Left cardiac atrium (tissue), 4 donors: ENCODE results near the gene PLA2G2C. TPM values are rescaled to one million over a fixed set of nuclear protein-coding genes. Genes with fewer than 3 reads are reported as not detected.

Experiments
- ATAC-seq, 2 donors: fragments of 200-7000 bp; cut with Tn5 transposase; one replicate each; pipeline ENCODE4 v1.9.1; 2020; ENCODE audit warnings: mild to moderate bottlenecking in 2 of 2, moderate library complexity in 2 of 2
- DNase-seq: peaks from one replicate; pipeline ENCODE4 v3.0.0-alpha.2; 2020
- intact Hi-C, 2 donors: fragments of 100-400 bp; cut with DNase I; formaldehyde crosslinking; loops; one replicate each; pipeline versions ENCODE4 v1.14.1 to v1.15.1; 2022 to 2023
- total RNA-seq, 2 donors: library from RNA; stranded (reverse); fragmentation: NEBNext Ultra II Directional; extraction: Animal tissue kit (Norgen Biotek cat#: 25700); gene quantifications; one replicate each; pipeline ENCODE4 v1.2.1, GENCODE V29; 2021
- donor health status: DM: no; HTN: yes; CAD: no.
- donor health status: DM: no; HTN: yes; CAD: no; lungs with severe emphysema.
- donor health status: DM: yes; HTN: yes; CAD: no.
- donor health status: Dilated cardiomyopathy.

Gene PLA2G2C
- total RNA-seq, 2 donors from 2014 or later = not detected

DNA sequence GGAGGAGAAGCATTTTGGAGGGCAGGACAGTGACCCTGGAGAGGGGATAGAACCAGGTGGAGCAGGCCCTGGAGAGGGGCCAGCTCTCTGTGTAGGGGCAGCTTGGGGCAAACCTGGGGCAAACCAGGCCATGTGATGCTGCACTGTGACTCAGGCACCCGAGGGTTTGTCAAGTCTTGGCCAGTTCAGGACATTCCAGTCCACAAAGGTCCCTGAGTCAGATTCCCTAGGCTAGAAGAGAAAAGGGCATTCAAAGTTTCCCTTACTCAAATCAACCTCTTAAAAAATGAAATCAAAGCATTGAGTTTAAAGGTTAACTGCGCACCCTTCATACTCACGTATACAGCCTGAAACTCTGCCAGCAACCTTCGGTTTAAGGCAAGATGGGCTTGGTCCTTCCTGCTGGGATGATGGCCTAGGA is 25.2 kb upstream of the PLA2G2C start:
- DNase-seq = no peak
- intact Hi-C loops = loop anchor here (5.0 kb wide), 2 partner anchors 216 to 281 kb away; no protein-coding TSS in a partner anchor
- ATAC-seq = no peak

- ATAC-seq (no peak), DNase-seq (no peak)
- intact Hi-C loops = loop anchor here (5.0 kb wide), 2 partner anchors 216 to 281 kb away; no protein-coding TSS in a partner anchor
Measured at GRCh38 chr1:20210736-20211460, 24.6 kb upstream of the PLA2G2C start.

DNA sequence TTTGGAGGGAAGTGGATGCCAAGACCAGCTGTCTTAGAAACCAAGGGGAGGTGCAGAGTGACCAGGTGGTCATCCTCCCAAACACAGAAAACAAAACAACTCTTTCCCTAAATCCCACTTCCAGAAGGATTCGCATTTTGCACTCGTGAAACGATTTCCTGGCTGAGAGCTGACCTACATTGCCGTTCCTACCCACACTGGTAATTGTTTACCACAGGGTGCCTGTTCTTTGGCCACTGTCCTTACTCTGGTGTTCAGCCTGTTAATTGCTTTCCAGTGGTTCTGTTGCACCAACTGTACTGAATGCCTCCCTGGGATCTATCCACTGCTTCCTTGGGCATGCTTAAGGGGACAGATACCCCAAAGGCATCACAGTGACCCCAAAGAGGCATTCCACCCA is 23.2 kb upstream of the PLA2G2C start:
- ATAC-seq (no peak), DNase-seq (no peak)
- intact Hi-C loops = no loop called here

- intact Hi-C loops = no loop called here
- ATAC-seq = no peak
Measured at GRCh38 chr1:20207546-20207945, 21.2 kb upstream of the PLA2G2C start.

GRCh38 chr1:20202166-20202565 is 15.8 kb upstream of the PLA2G2C start:
- DNase-seq (no peak), ATAC-seq (no peak)
- intact Hi-C loops = no loop called here

More at GRCh38 chr1:20207546-20207945, 21.2 kb upstream of the PLA2G2C start:
- DNase-seq = no peak

DNA sequence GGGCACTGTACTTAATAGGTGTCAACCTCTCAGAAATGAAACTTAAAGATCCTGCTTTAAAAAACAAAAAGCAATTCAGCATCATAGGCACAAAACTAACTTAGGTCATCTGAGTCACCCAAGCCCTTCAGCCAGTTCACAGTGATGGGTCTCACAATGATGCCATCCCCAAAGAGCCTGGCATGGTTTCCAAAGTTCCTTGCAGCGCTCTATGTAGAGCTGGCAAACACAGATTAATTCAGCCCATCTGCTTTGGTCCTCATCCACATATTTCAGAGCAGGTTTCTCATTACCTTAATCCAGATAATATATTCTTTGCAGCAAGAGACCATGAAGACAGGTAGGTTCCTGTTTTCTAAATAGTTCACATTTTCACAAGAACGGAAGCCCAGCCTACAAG is 14.6 kb upstream of the PLA2G2C start:
- intact Hi-C loops = no loop called here
- no peak for ATAC-seq

DNA sequence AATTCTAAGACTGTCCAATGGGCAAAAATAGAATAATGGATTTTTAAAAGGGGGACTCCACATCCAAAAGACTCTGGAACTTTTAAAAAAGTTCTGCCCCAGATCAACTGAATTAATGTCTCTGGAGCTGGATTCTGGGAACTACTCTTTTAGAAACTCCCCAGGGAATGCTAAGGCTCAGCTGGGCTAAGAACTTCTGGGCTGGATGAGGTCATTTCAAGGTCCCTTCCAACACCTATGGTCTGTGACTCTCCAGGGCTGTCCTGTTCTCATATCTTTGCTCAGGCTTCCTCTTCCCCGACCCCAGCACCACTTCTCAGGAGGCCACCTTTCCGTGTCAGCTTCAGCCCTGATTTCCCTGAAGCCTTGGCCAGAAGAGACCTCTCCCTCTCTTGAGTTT is 13.5 kb upstream of the PLA2G2C start:
- no peak for ATAC-seq
- no peak for DNase-seq
- intact Hi-C loops = loop anchor here in 1 of 2 donors (10.0 kb wide), 1 partner anchor 95 kb away; no protein-coding TSS in a partner anchor

More for the DNA sequence above, 14.6 kb upstream of the PLA2G2C start:
- DNase-seq = no peak

DNA sequence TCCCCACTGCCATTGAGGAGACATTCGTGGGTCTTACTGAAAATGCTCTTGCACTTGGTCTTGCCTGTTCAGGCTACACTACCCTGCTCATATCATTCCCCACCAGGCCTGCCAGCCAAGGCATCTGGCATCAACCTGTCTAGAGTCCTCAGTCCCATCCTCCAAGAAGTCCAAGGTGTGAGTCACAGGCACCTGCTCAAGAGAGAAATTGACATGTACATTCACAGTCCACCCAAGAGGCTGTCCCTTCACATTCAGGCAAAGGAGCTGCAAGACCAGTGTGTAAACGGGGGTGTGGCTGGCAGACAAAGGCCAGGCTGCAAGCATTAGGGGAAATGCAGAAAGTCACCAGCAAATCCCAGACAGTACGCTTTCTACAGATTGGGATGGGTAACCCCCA is 13.1 kb upstream of the PLA2G2C start:
- intact Hi-C loops = loop anchor here in 1 of 2 donors (10.0 kb wide), 1 partner anchor 95 kb away; no protein-coding TSS in a partner anchor
- no peak for DNase-seq
- ATAC-seq = no peak

- DNase-seq (no peak), ATAC-seq (no peak)
- intact Hi-C loops = loop anchor here in 1 of 2 donors (10.0 kb wide), 1 partner anchor 94 kb away; no protein-coding TSS in a partner anchor
Measured at GRCh38 chr1:20198918-20199317, 12.6 kb upstream of the PLA2G2C start.

GRCh38 chr1:20198296-20198695 is 12.0 kb upstream of the PLA2G2C start:
- intact Hi-C loops = loop anchor here in 1 of 2 donors (10.0 kb wide), 1 partner anchor 93 kb away; no protein-coding TSS in a partner anchor
- no peak for DNase-seq
- no peak for ATAC-seq

DNA sequence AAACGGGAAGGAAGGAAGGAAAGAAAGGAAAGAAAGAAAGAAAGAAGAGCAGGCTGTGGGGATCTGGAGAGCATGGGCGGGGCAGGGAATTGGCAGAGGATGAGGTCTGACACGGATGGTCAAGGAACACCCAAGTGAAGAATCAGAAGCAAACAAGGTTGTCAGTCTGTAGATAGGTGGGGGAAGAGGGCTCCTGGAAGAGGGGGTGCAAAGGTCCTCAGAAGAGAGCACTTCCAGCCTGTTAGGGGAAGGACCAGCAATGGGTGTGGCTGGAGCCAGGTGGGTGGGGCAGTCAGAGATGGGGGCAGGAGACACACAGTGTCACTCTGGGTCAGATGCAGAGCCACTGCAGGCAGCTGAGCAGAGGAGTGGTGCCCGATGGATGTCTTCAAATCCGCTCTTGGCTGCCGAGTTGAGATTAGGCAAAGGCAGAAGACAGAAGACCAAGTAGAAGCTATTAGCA is 11.0 kb upstream of the PLA2G2C start:
- intact Hi-C loops = loop anchor here in 1 of 2 donors (10.0 kb wide), 1 partner anchor 93 kb away; no protein-coding TSS in a partner anchor
- DNase-seq (no peak), ATAC-seq (no peak)

- intact Hi-C loops = loop anchor here in 1 of 2 donors (2.0 to 10.0 kb wide), 2 partner anchors 91 to 277 kb away; no protein-coding TSS in a partner anchor
- ATAC-seq (no peak), DNase-seq (no peak)
Measured at GRCh38 chr1:20195462-20195780, 9.1 kb upstream of the PLA2G2C start.

DNA sequence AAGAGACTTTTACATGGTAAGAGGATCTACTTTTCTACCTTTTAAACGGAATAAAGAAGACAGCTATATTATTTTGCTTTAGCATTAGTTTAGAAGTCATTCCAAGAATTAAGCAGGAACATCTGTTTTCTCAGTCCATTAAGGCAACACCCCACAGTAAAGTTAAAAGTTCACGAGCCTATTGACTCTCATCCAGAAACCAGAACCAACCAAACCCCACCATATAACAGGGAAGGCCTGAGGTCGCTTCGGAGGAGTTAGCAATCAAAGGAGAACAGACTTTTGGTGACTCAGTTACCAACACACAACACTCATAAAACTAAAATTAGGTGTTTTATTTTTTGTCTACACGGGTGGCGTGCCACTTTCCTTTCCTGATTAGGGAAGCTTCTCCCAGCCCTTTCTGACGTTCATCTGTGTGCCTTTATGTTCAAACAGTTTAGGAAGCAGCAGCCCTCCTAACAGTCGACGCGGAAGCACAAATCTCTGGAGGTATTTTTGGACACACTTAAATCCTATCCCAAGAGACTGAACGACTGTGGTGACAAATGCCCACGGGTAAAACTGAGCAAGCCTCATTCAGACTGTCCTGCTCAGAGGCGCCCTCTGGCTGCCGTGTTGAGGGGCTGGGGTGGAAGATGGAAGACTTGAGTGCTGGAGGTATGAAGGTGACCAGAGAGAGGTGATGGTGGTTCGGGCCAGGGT is 8.6 kb upstream of the PLA2G2C start:
- intact Hi-C loops = loop anchor here in 1 of 2 donors (2.0 to 10.0 kb wide), 2 partner anchors 90 to 276 kb away; no protein-coding TSS in a partner anchor
- DNase-seq = peak; percentile 76
- peak; percentile 73 to 83 for ATAC-seq

- intact Hi-C loops = loop anchor here in 1 of 2 donors (2.0 to 10.0 kb wide), 2 partner anchors 89 to 275 kb away; no protein-coding TSS in a partner anchor
- ATAC-seq = no peak
- no peak for DNase-seq
Measured at GRCh38 chr1:20194224-20194623, 7.9 kb upstream of the PLA2G2C start.

- intact Hi-C loops = loop anchor here in 1 of 2 donors (10.0 kb wide), 1 partner anchor 88 kb away; no protein-coding TSS in a partner anchor
- DNase-seq (no peak), ATAC-seq (no peak)
Measured at GRCh38 chr1:20192871-20193411, 6.6 kb upstream of the PLA2G2C start.

DNA sequence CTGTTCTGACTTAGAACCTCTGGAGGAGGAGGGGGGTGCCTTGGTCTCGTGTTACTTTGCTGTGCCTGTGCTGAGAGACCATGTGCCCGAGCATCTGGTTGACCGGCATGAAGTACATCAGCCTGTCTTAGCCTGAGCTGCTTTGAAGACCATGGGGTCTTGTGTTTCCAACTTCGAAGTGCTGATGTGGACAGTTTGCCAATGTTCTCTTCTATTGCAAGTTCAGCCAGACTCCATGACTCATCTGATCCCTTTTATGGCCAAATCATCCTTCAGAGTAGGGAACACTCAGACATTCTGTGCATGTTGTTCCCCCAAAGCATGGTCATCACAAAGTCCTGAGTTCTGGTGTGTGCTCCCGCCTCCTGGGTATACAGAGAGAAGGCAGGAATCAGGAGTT is 6.0 kb upstream of the PLA2G2C start:
- DNase-seq (no peak), ATAC-seq (peak; percentile 18 to 64)
- intact Hi-C loops = loop anchor here in 1 of 2 donors (10.0 kb wide), 1 partner anchor 88 kb away; no protein-coding TSS in a partner anchor

GRCh38 chr1:20191266-20191825 is 5.0 kb upstream of the PLA2G2C start:
- no peak for DNase-seq
- intact Hi-C loops = loop anchor here in 1 of 2 donors (10.0 kb wide), 1 partner anchor 87 kb away; no protein-coding TSS in a partner anchor
- no peak for ATAC-seq

DNA sequence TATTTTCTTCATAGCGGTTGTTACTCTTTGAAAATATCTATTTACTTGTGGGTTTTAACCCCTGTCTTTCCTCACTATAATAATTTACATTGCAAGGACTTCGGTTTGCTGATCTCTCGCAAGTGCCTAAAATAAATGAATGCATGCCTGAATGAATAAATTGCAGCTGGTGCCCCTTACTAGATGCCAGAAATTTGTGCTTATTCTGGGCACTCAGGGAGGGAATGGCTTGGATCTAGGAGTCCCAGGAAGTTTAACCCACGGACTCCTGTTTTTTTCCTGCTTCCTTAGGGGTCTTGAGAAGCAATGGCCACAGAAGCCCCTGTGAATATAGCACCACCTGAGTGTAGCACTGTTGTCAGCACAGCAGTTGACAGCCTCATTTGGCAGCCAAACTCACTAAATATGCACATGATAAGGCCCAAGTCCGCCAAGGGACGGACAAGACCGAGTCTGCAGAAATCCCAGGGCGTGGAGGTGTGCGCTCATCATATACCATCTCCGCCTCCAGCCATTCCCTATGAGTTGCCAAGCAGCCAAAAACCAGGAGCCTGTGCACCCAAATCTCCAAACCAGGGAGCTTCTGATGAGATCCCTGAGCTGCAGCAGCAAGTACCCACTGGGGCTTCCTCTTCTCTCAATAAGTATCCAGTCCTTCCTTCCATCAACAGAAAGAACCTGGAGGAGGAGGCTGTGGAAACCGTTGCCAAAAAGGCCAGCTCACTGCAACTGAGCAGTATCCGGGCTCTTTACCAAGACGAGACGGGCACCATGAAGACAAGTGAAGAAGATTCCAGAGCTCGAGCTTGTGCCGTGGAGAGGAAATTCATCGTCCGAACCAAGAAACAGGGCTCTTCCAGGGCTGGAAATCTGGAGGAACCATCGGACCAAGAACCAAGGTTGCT is 4.2 kb upstream of the PLA2G2C start:
- intact Hi-C loops = loop anchor here in 1 of 2 donors (10.0 kb wide), 1 partner anchor 86 kb away; no protein-coding TSS in a partner anchor
- ATAC-seq (no peak), DNase-seq (no peak)
